GM19240 (cell line): ENCODE measurements around the gene NETO1.

ENCODE experiments used
- DNase-seq: peaks from one replicate; pipeline ENCODE4 v3.0.0; 2011; ENCODE audit warnings: low spot score; ENCODE audit not compliant: insufficient read length

Gene NETO1

GRCh38 chr18:72727776-72728175 is 140.0 kb downstream of the NETO1 start:
- no peak for DNase-seq

GRCh38 chr18:72727038-72727655 is 140.6 kb downstream of the NETO1 start:
- no peak for DNase-seq

- DNase-seq: no peak
Measured at GRCh38 chr18:72726201-72726600, 141.6 kb downstream of the NETO1 start.

- no peak for DNase-seq
Measured at GRCh38 chr18:72721330-72721729, 146.5 kb downstream of the NETO1 start.

GRCh38 chr18:72720116-72720515 is 147.7 kb downstream of the NETO1 start:
- no peak for DNase-seq

GRCh38 chr18:72704202-72704601 is 163.6 kb downstream of the NETO1 start:
- DNase-seq: no peak

GRCh38 chr18:72700961-72701710 is 166.7 kb downstream of the NETO1 start:
- DNase-seq: no peak

GRCh38 chr18:72697706-72698105 is 170.1 kb downstream of the NETO1 start:
- no peak for DNase-seq

- no peak for DNase-seq
Measured at GRCh38 chr18:72692595-72692994, 175.2 kb downstream of the NETO1 start.
